HG03460 (cell line): Measurements from ENCODE around the gene NFE2L3.
"Not testable (repeated sequence)": the region's sequence is repeated elsewhere in the genome, so short reads cannot be mapped to it uniquely, and the experiment has no call there.

Source experiments
- ATAC-seq: cut with Tn5 transposase; IDR thresholded peaks from one replicate; pipeline ENCODE4 v1.9.1; 2021; ENCODE audit not compliant: unreplicated experiment

Gene NFE2L3

GRCh38 chr7:26185844-26186180, 33.8 kb downstream of the NFE2L3 start:
- ATAC-seq, result no peak

GRCh38 chr7:26186364-26187311, 34.6 kb downstream of the NFE2L3 start:
- ATAC-seq, result no peak

DNA sequence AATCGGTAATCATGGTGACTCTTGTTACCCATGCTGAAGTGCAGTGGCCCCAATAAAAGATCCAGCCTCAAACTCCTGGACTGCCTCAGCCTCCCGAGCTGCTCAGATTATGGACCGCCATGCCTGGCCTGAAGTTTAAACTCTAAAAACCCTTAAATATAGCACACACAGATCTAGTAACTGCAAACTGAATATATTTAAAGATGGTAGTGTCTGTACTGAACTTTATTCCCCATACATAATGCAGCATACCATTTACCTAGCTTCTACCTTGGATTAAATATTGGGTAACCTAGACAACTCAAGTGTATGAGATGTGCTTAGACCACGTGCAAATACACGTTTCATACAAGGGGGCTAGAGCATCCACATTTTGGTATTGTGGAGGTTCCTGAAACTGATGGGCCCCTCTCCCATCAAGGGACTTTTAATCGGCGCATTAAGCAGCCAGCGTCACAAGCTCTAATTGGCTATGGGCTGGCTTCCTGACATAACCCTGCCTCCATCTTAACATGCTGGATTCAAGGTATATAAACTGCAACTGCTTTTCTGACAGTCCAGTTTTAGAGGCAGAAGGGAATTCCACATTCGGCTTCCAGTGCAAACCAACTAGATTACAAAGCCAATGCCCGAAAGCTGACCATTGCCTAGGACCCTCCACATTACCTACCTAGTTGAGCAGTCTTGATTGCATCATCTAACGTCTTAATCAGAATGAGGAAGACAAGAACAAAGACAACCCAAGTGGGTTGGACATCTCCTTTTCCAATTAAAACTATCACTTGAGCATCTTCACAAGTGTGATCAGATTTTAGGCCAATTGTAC, 35.6 kb downstream of the NFE2L3 start:
- no peak for ATAC-seq

- ATAC-seq, result no peak
These were observed 36.4 kb downstream of the NFE2L3 start for GRCh38 chr7:26188206-26188956.

- no peak for ATAC-seq
These were observed 37.1 kb downstream of the NFE2L3 start for GRCh38 chr7:26188957-26189541.

DNA sequence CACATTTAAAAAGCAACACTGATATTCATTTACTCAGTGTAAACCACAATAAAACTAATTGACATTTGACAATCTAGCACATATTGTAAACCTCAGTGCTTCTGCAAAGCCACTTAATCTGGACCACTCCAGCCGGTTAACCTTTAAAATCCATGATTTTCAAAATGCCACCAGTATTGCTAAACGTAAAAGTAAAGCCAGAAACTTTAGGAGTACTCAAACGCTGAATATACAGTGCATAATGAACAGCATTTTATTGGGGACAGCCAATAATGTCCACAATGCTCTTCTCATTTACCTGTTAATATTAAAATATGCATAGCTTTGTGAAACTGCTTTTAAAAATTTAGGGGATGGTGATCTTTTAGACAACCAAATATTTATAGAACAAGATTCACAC, 37.7 kb downstream of the NFE2L3 start:
- no peak for ATAC-seq

- ATAC-seq, result no peak
These were observed 38.4 kb downstream of the NFE2L3 start for GRCh38 chr7:26190417-26190869.

GRCh38 chr7:26191233-26191973, 39.4 kb downstream of the NFE2L3 start:
- ATAC-seq, result no peak

DNA sequence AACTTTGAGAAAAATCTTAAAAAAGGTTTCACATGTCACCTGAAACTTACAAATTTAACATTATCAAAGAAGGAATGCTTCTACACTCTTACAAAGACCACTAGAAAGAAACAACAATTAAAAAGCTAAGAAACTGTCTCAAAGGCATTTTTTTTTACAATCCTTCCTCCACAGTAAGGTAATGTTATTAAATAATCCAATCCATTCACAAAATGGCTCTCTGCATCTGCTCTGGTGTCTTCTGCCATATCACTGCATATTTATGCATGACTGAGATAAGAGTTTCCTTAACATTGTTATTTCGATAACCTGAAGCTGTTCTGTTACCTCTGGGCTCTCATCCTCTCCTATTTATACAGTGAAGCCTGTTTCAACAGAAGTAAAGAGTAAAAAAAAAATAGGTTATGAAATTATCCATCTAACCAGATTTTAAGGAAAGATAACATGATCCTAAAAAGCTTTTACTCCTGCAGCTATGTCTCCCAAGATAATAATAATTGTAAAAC, 40.0 kb downstream of the NFE2L3 start:
- ATAC-seq, result no peak

GRCh38 chr7:26192485-26193087, 40.6 kb downstream of the NFE2L3 start:
- ATAC-seq, result no peak

DNA sequence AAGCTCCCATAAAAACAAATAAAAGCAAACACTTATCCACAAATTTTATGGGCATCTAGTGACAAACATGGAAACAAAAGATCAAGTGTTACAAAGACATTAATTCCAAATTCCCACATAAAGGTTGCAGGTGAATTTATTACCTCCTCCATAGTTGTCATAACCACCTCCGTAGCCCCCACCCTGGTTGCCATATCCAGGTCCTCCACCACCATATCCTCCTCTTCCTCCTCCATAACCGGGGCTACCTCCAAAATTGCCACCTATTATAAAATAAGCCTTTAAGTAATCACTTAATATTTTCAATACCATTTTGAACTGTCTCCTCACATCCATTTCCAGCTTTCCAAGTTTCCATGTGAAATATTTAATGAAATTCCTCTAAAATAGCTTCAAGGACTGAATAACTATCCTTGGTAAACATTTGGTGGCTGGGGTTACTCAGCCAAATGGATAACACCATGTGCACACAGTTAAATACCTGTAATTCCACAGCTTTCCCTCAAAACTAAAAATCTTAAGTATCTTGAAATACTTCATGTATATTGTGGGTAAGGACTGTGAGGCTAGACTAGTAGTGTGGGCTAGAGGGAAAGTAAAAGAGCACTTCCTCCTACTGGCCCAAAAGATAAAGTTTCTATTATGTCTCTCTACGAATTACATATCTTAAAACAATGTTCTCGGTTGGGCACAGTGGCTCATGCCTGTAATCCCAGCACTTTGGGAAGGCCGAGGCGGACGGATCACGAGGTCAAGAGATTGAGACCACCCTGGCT, 41.6 kb downstream of the NFE2L3 start:
- no peak for ATAC-seq

GRCh38 chr7:26194764-26195163, 42.8 kb downstream of the NFE2L3 start:
- ATAC-seq, result not testable (repeated sequence)

DNA sequence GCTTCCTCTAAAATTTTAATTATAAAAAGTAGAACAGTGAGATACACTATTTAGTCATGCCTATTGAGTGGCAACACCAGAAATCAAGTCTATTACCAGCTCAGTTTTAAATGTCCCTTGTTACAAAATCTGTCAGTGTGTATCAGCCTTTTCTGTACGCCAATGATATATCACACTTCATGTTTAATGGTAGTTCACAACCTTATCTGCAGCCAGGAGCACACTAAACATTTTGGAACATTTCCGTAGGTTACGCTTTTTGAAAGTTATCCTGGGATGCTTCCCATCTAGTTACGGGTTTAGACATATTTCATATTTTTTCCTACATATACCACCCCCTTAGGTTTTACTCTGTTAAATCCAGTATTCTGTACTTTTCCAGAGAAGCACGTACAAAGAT, 43.2 kb downstream of the NFE2L3 start:
- no peak for ATAC-seq

- ATAC-seq, result no peak
These were observed 44.1 kb downstream of the NFE2L3 start for GRCh38 chr7:26195867-26196657.

DNA sequence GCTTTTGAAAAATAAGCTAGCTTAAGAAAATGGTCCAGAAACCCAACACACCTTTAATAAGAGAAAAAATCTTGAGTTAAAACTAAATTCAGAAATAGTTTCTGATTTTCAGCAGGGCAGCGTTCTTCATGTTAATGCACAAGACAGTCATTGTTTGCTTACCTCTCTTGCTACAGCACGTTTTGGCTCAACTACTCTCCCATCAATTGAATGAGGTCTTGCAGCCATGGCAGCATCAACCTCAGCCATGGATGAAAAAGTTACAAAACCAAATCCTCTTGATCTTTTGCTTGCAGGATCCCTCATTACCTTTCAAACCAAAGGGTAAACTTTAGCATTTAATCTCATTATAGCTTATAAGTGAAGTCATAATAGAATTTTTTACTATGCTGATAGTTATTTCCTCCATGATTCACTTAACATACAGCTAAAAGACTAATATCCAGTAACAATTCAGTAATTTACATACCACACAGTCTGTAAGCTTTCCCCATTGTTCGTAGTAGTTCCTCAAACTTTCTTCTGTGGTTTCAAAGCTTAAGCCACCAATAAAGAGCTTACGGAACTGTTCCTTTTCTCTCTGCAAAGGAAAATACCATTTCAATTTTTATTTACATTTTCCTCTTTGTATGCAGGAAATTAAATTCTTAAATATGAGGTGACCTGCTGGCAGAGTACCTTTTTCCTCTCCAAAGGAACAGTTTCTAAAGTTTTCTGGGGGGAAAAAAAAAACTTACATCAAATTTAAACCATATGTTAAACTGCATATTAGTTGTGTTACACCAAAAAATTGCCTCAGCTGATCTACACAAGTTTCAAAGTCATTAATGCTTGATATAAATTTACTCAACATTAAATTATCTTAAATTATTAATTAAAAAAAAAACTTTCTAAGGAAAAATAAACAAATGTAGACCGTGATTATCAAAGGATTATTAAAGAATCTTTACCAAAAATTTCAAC, 45.4 kb downstream of the NFE2L3 start:
- no peak for ATAC-seq

- ATAC-seq, result no peak
These were observed 46.3 kb downstream of the NFE2L3 start for GRCh38 chr7:26198133-26198780.
